HL-60 (cell line): ENCODE measurements around the gene CCDC83.

Experiments
- POLR2AphosphoS5 ChIP-seq: IDR thresholded peaks from 2 replicates; pipeline ENCODE4 v1.6.1; 2012; ENCODE audit warnings: low read depth
- TF ChIP-seq, protein P1 (sequence below): IDR thresholded peaks from one replicate; pipeline ENCODE4 v1.5.1; 2011; ENCODE audit warnings: low read length, control low read depth, inconsistent platforms; ENCODE audit not compliant: insufficient read depth
- TF ChIP-seq, protein P2 (sequence below): IDR thresholded peaks from 2 replicates; pipeline ENCODE4 v1.6.1; 2012; ENCODE audit warnings: low read depth; ENCODE audit not compliant: insufficient replicate concordance

DNA sequence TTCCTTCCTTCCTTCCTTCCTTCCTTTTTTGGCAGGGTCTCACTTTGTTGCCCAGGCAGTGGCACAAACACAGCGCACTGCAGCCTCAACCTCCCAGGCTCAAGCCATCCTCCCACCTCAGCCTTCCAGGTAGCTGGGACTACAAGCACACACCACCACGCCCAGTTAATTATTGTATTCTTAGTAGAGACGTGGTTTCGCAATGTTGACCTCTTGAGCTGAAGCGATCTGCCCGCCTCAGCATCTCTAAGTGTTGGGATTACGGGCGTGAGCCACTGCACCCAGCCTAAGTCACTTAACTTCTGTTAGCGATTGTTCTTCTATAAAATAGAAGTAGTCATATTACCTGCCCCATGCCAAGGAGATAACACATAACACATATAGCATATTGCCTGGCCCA lies 41.5 kb upstream of the CCDC83 start:
- TF ChIP-seq, protein P1, sequence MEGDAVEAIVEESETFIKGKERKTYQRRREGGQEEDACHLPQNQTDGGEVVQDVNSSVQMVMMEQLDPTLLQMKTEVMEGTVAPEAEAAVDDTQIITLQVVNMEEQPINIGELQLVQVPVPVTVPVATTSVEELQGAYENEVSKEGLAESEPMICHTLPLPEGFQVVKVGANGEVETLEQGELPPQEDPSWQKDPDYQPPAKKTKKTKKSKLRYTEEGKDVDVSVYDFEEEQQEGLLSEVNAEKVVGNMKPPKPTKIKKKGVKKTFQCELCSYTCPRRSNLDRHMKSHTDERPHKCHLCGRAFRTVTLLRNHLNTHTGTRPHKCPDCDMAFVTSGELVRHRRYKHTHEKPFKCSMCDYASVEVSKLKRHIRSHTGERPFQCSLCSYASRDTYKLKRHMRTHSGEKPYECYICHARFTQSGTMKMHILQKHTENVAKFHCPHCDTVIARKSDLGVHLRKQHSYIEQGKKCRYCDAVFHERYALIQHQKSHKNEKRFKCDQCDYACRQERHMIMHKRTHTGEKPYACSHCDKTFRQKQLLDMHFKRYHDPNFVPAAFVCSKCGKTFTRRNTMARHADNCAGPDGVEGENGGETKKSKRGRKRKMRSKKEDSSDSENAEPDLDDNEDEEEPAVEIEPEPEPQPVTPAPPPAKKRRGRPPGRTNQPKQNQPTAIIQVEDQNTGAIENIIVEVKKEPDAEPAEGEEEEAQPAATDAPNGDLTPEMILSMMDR, result no peak
- TF ChIP-seq, protein P2, sequence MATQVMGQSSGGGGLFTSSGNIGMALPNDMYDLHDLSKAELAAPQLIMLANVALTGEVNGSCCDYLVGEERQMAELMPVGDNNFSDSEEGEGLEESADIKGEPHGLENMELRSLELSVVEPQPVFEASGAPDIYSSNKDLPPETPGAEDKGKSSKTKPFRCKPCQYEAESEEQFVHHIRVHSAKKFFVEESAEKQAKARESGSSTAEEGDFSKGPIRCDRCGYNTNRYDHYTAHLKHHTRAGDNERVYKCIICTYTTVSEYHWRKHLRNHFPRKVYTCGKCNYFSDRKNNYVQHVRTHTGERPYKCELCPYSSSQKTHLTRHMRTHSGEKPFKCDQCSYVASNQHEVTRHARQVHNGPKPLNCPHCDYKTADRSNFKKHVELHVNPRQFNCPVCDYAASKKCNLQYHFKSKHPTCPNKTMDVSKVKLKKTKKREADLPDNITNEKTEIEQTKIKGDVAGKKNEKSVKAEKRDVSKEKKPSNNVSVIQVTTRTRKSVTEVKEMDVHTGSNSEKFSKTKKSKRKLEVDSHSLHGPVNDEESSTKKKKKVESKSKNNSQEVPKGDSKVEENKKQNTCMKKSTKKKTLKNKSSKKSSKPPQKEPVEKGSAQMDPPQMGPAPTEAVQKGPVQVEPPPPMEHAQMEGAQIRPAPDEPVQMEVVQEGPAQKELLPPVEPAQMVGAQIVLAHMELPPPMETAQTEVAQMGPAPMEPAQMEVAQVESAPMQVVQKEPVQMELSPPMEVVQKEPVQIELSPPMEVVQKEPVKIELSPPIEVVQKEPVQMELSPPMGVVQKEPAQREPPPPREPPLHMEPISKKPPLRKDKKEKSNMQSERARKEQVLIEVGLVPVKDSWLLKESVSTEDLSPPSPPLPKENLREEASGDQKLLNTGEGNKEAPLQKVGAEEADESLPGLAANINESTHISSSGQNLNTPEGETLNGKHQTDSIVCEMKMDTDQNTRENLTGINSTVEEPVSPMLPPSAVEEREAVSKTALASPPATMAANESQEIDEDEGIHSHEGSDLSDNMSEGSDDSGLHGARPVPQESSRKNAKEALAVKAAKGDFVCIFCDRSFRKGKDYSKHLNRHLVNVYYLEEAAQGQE, result no peak
- TF ChIP-seq POLR2AphosphoS5, result no peak
